ENCODE measurements around the gene FABP7.

DNA sequence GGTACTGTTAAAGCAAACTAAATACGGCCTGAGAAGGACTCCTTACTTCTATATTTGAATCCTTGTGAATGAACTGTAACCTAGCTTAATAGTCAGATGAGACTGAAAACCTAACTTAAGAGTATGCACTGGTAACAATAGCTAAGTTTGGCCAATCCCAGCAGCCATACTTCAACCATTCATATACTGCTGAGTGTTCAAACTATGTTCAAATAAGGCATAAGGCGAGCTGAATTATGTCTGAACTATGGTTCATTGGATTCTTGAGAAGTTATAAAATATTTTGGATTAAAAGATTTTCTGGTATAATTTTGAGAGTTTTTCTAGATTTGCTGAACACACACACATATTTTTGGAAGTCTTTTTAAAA, 11.8 kb downstream of the FABP7 start:
- TF ChIP-seq POLR2A (IDR thresholded peaks at IDR 0.05; ENCODE audit: low read depth, low read length) (no peak), TAF1 (IDR thresholded peaks at IDR 0.05; ENCODE audit: borderline replicate concordance, low read depth, low read length) (no peak)
